SH-SY5Y (cell line): ENCODE measurements around the gene CYS1.

Experiments
- GATA2 ChIP-seq: IDR thresholded peaks from 2 replicates; pipeline ENCODE4 v1.6.1; 2011; ENCODE audit warnings: mild to moderate bottlenecking, low read depth, low read length
- GATA3 ChIP-seq: IDR thresholded peaks from 2 replicates; pipeline ENCODE4 v1.6.1; 2011; ENCODE audit warnings: low read depth, mild to moderate bottlenecking, low read length, moderate library complexity

DNA sequence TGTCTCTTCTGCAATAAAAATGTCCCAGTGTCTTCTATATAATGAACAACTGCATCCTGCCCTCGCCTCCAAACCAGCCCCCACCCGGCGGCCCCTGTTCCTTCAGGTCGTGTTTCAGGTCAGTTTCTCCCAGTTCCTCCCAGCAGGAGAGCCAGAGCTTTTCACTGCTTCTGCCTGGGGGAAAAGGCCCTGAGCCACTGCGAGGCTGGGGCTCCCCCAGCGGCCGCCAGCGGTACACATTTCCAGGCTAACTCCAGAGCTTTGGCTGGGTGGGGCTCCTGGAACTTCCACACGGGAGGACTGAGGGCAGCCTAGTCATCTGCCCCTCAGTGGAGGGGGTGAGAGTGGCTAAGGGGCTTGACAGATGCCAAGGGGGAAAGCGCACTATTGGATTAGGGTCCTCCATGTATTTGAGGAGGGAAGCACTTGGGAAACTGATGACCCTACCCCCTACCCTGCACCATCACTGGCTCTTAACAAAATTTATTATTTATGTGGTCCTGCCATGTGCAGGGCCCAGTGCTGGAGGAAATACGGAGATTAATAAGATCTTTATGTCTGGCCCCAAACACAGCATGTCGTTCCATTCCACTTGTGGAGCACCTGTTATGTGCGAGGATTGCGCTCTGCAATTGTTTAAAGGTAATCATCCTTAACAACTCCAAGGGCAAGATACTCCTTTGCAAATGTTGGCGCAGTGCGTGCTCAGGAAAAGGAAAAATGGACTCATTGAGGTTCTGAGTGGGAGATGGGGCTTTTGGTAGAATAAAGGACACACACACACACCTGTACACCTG, 17.3 kb upstream of the CYS1 start:
- TF ChIP-seq GATA3, result no peak
- no peak for TF ChIP-seq GATA2
